ENCODE data around the gene ITPR2.
"Not testable (repeated sequence)": the region's sequence is repeated elsewhere in the genome, so short reads cannot be mapped to it uniquely, and the experiment has no call there.

Gene ITPR2

DNA sequence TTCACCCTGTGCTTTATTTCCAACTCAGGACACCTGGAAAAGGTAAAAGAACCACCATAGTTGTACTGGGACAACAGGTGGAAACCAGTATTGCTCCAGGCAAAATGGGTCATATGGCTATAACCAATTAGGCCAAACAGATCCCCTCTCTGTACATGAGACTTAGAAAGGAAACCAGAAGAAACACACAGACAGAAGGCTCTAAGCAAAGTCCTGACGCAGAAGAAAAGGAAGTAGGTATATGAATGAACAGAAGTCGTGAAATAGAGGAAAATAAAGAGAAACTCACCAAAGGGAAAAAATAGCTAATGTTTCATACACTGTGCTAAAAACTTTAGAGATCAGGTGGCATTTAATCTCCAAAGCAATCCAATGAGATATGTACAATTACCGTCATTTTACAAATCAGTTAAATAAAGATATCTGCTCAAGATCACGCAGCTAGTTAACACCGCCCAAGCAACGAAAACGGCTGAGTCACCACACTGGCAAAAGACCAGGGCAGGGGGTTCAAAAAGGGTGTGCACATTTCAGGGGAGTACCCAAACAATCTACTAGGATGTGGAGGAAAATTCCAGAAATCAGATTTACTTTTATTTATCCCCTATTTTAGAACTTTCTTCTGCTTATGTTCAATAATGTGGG, 82.3 kb downstream of the ITPR2 start:
- DNase-seq, result no peak

DNA sequence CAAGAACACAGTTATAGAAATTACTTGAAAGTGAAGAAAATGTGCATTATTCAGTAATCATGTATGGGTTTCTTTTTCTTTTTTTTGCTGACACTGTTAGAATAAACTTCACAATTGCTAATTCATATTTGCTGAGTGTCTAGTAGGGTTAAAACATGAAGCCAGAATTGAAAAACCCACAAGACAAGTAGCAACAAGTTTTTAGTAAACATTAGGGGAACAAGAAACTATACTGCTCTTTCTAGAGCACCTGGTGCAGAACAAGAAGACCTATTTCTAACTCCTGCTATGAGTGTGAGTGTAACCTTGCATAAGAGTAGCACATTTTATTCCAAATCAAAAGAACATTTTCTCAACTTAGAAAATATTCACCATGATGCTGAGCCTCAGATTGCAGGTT, 83.2 kb downstream of the ITPR2 start:
- no peak for DNase-seq

DNA sequence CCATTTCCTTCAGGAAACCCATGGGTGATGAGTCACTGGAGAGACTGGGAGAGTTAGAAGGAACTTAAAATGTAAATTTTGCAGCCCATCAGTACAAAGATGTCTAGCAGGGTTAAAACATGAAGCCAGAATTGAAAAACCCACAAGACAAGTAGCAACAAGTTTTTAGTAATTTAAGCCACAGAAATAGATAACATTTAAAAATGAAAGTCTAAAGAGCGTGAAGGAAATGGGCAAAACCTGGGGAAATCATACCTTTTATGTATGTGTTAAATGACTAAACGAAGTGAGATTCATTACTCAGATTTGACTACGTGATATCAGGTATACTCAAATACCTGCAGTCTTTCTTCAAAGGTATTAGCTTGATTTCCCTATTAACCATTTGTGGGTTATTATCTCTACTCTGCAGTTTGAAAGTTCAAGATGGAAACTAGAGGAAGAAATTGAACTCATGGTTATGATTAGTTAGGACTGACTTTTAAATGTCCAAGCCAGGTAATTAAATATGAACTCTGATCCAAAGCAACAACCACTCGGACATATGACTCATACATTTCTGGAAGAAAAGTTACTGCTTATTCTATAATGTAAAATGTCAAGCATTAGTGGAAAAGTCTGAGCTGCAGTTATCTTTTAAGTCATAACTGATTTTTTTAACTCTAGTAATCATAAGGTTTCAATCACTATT, 84.1 kb downstream of the ITPR2 start:
- no peak for DNase-seq

DNA sequence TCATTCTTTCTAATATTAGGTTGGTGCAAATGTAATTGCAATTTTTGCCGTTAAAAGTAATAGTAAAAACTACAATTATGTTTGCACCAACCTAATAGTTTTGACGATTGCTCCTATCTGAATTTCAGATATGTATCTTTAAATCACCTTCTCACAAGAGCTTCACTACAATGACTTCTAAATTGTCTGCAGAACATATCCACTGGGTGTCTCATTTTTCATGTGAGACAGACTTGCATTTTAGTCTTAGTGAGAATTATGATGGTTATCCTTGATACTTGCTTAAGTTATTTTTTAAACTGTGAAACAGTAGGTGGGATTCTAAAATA, 84.6 kb downstream of the ITPR2 start:
- no peak for DNase-seq

DNA sequence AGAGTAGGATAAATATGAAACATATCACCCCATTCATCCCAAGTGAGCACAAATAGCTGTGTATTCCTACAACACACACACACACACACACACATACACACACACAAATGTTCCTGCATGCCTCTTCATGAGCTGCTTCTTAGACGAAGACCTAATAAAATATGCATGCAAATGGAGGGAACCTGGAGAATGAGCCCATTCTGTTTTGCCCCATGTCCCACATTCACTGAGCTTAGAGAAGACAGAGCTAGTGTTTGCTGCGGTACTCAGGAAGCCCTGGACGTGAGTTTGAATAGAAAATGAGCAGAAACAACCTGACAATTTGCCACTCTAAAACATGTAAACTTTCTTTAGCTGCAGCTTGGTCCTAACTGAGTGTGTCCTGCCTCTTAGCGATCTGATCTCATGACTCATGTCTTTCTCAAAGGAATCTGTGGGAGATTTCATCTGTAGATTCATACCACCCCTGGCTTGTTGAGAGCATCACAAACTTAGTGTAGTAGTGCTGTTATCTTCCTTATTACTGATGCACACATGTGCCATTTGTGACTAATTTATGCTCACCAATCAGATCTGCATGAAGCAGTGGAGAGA, 86.8 kb downstream of the ITPR2 start:
- no peak for DNase-seq

DNA sequence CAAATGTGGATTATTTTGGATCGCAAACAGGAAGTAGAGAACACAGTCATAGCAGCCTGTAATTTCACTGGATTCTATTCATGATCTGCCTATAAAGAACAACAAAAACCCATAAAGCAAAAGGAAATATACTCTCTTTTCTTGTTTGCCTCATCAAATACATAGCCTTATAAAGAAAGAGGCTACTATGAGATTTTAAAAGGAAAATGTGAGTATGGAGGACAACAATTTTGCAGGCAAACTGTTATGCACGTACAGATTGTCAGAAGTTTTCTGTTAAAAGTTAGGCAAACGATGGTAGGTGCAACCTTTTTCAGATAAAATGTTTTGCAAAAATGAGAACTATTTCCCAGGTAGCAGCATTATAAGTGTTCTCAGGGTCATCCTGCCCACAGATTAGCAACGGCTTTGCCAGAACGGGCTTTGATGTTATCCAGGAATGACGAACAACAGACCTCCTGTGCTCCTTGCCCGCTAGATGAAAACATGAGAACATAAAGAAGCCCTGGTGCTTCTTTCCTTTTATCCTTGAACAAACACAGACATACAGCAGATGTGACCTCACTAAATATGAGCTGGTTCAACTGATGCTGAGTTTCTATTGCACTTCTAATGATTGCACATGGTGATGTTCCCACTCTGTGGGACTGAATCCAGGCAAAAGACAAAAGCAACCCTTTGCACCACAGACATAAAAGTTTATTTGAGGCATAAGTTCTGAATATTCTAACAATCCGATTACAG, 88.1 kb downstream of the ITPR2 start:
- DNase-seq, result no peak

DNA sequence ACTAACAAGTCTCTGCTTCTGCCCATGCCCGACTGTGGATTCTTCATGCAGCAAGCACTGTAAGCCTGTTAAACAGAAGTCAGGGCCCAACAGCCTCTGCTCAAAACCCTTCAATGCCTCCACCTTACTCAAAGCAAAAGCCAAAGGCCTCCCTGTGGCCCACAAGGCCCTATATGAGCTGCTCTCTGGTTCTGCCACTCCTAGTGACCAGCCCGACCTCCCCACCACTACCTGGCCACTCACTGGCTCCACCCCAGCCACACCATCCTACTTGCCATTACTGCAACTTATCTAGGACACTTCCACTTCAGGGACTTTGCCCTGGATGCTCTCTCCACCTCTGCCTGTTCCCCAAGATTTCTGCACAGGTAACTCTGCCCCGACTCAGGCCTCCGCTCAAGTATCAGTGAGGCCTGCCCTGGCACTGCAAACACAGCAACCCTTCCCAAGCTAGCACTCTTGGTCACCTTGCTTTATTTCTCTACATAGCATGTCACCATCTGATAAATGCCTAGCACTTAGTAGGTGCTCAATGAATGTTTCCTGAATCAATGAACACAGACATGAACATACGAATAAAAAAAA, 88.9 kb downstream of the ITPR2 start:
- no peak for DNase-seq

DNA sequence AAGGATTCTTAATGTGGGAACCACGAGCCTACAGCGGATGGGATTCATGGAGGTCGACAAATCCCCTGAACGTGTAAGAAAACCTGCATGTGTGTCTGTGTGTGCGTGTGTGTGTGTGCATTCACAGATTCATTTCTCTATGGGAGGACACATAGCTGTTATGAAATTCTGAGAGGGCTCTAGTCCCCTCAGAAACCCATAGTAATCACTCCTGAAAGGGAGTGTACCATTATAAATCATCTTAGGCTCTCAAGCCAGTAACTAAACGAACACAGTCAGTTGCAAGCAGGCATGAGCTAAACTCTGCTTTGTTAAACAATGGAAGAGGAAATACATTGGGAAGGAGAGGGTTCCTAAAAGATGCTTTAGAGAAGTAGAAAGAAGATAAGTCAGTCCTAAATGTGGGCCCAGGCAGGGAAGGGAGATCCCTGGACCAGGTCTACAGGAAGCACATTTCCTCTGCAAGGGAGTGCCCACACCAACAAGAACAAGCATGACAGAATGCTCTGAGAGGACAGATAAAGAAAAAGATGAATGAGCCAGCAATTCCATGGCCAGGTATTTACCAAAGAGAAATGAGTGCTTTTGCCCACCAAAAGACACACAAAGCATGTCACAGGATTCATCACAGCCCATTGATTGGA, 91.3 kb downstream of the ITPR2 start:
- no peak for DNase-seq

DNA sequence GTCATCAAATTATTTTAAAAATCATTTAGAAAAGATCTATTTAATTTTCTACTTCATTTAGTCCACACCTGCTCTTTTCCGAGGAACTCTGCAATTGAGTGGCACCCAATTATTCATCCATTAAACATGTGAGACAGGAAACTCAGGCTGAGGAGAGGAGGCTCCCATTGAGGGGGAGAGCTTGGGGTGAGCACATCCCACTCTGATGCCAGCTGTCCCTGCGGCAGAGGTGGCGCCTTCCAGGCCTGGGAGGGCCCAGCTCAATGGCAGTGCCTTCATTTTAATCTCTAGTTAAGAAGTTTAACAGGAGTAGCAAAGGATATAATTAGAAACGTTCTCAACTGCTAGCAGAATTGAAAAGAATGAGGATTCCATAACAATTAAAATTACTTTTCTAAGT, 92.0 kb downstream of the ITPR2 start:
- no peak for DNase-seq

DNA sequence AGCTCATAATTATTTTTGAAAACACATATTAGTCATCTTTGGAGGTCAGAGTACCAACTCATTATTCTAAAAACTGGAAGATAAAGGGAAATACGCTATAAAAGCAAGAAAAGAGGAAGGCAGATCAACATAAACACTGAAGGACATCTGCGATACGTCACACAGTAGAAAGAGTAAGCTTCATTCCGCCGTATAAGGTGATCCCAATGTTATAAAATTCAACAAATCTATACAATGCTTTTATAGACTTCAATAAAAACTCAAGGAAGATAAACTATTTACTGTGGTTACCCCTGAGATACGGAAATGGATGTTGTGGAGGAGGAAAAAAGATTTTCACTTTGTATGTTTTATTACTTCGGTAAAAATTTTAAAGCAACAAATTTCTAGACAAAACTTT, 92.6 kb downstream of the ITPR2 start:
- DNase-seq, result no peak

DNA sequence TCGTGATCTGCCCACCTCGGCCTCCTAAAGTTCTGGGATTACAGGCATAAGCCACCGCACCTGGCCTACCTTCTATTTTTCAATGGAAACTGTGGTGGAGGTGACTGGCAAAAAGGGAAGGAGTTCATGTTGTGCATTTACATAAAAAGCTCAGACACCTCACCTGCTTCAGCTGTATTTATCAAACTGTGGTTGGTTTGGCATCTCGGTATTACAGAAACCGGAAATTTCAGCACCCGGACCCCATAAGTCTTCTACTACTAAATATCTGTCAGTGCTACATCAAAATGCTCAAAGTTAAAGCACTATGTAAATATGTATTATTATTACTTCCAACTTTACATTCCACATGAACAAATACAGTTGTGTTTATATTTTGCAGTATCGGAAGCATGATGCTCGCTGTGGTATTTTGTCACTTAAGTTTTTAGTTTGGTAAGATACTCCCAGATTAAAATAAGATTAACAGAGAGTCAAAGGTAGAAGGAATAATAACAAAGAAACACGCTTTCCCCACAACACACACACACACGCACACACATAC, 95.4 kb downstream of the ITPR2 start:
- no peak for DNase-seq

DNA sequence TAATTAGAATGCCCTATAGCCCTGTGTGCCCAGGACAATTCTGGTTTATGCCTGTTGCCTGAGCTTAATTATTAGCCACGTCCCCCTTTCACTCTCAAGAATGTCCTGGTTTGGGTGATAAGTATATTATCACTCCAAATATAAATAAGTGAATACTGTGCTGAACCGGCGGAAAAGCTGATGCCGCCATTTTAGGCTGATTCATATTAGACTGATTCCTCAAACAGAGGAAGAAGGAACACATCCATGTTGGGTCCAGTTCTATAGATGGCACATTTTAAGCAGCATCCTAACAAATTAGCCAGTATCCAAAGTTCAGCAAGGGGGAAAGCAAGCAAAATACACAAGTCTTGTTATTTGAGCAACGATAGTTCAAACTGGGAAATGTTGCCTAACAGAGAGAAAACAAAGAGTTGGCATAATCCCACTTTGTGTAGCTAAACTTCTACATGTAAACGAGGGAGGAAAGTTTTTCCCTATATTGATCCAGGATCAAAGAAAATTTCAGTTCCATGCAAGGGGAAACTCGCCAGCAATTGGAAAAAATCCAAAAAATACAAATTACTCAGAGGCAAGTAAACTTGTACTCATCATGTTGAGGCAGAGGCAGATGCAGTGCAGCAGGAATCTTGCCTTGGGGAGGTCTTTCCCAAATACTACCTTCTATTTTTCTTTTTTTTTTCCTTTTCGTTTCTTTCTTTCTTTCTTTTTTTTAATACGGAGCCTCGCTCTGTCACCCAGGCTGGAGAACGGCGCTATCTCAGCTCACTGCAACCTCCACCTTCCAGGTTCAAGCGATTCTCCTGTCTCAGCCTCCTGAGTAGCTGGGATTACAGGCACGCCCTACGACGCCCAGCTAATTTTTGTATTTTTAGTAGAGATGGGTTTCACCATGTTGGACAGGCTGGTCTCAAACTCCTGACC, 96.2 kb downstream of the ITPR2 start:
- no peak for DNase-seq

DNA sequence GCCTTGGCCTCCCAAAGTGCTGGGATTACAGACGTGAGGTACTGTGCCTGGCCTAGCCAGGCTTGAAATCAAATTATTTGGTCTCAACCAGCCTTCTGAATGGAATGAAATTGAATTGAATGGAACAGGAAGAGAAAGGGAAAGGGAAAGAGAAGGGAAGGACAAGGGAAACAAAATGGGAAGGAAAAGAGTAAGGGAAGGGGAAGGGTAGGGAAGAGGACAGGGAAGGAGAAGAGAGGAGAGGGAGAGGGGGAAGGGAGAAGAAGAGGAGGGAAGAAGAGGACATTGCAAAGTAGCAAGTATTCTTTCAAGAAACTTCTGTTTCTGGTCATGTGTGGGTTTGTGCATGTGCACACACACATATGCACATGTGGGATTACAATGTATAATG, 97.8 kb downstream of the ITPR2 start:
- no peak for DNase-seq

DNA sequence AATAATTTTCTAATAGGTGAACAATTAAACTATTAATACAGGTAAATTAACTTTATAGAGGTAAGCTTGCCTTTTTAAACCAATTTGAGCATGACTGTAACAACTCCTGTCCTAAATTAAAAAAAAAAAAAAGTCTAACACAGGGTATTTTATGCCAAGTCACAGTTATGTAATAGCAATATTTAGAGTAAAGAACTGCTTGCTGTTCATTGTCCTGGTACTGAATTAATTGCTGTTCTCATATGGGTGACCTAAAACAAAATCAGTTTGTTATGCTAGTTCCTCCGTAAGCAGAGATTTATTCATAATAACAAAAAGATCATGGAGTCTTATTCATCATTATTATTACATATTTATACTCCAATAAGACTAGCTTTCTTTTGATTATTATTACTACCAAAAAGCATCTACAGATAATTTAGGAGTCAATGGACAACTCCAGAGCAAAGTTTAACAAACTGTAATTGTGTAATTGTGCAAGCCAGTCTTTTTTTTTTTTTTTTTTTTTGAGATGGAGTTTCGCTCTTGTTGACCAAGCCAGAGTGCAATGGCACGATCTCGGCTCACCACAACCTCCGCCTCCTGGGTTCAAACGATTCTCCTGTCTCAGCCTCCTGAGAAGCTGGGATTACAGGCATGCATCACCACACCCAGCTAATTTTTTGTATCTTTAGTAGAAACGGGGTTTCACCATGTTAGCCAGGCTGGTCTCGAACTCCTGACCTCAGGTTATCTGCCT, 98.3 kb downstream of the ITPR2 start:
- DNase-seq, result no peak

DNA sequence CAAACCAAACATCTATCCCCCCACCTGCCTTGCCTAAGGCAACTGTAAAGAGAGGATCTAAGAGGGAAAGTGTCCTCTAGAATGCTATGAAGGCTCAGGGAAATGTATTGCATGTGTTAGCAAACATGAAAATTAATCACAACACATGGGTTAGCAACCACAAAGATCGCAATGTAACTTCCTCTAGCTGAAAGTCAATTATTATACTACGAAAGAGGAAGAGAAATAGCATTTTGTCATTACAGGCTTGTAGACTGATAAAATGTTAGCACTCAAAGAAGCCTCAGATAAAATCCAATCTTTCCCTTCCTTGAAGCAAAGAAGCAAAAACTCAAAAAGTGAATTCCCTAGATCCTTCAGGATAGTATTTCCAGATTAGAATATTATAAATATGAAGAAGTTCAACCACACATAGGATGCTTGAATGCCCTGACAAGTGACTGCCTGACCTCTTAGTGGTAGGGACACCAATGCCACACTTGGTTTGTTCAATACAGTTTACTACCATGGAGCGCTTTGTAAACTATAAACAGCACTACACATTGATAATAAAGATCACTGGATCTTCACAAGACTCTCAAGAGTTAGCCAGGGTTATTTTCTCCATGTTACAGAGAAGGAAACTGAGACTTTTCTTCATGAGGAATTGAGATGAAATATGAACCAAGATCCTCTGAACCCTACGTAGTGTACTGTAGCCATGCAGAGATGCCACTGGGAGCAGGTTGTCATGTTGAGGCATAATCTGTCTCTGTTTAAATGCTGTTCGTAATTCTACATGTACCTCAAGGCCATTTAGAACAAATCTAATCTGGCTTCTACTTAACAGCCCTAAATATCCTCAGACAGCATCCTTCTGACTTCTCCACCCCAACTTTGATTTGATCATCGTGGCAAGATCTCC, 100.7 kb downstream of the ITPR2 start:
- DNase-seq, result no peak

DNA sequence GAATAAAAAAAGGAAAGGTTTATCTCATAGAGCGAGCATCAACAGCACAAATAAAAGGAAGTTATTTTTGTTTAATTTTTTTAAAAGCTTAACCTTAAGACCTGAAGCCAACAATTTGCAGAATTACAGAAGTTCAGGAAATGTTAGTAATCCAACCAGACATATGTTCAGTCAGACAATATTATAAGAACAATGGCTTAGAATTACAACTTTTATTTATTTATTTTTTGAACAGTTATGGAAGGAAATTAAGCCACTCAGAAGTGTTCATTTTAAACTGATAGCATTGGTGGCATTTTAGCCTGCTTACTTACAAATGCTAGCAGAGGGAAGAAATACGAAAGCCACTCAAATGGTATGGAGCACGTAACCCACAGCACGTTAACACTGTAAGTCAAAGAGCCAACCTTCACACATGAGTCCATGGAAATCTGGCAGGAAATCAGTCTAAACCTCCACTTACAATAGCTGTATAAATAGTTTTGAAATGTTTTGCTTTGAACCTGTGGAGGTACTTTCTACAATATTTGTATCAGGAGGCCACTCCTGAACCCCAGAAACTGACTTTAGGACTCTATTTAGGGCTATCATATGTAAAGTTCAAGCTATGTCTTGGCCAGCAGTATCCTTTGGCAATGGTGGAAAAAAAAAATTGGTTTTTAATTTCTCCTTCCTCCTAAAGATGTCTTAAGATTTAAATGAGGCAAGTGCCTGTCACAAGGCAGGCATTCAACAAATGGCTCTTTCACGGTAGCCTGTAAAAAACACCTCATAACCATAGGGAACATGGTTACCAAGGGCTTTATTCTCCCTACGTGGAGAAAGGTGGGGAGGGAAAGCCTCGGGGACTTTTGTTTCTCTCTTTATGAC, 102.3 kb downstream of the ITPR2 start:
- DNase-seq, result no peak

DNA sequence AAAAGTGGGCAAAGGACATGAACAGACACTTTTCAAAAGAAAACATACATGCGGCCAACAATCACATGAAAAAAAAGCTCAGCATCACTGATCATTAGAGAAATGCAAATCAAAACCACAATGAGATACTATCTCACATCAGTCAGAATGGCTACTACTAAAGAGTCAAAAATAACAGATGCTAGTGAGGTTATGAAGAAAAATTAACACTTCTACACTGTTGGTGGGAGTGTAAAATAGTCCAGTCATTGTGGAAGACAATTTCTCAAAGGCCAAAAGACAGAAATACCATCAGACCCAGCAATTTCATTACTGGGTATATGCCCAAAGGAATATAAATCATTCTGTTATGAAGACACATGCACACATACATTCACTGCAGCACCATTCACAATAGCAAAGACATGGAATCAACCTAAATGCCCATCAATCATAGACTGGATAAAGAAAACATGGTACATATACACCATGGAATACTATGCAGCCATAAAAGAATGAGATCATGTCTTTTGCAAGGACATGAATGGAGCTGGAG, 103.8 kb downstream of the ITPR2 start:
- not testable (repeated sequence) for DNase-seq
